DLD1 (cell line): ENCODE data around the gene POLR1H.

ENCODE experiments used
- in situ Hi-C: cut with HindIII; loops from 2 replicates; pipeline ENCODE4 v1.10.0; 2017; ENCODE audit warnings: low sequenced_read_pairs

The POLR1H gene

GRCh38 chr6:30092852-30093543, 31.9 kb downstream of the POLR1H start:
- in situ Hi-C loops, result loop anchor here (25.0 kb wide), 1 partner anchor 94 kb away; no protein-coding TSS in a partner anchor

GRCh38 chr6:30093951-30094661, 33.0 kb downstream of the POLR1H start:
- in situ Hi-C loops, result loop anchor here (25.0 kb wide), 1 partner anchor 93 kb away; no protein-coding TSS in a partner anchor

GRCh38 chr6:30096829-30097228, 35.8 kb downstream of the POLR1H start:
- in situ Hi-C loops, result loop anchor here (25.0 kb wide), 1 partner anchor 90 kb away; no protein-coding TSS in a partner anchor

GRCh38 chr6:30097902-30098768, 37.1 kb downstream of the POLR1H start:
- in situ Hi-C loops, result loop anchor here (25.0 kb wide), 1 partner anchor 89 kb away; no protein-coding TSS in a partner anchor

- in situ Hi-C loops, result no loop called here
These were observed 39.1 kb downstream of the POLR1H start for GRCh38 chr6:30100154-30100553.

DNA sequence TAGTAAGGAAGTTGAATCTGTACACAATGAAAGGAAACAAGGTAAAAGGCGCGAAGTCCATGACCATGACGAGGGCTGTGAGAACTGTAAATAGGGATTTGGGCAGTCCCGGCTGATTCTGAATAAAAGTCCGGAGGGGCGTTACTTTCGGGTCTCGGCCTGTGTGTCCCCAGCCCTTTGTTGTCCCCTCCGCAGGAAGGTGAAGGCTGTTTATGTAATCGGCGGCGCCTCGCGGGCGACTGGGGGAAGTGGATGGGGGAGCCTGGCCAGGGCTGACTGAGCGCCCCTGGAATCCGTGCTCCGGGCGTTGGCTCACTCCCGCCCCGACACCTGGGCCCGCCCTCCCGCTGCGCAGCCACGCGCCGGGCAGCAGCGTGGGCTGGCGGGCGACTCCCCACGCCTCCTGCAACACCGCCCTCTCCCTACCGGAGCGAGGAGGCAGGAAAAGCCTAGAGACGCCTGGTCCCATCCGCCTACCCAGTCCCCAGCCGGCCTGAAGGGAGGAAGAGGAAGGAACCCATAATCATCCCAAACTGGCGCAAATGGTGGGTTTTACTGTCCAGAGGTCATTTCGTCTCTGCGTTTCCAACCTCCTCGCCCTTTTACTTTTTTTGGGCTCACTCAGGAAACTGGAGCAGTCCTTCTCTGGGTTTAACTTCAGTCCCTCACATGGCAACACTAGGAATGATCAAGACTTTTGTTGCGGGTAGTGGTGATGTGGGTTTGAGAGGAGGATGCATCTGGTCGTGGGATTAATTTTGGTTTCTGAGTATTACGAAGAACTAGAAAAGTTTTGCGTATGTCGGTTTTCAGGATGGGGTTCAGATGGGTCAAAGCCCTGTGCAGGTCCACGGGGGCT, 39.7 kb downstream of the POLR1H start:
- in situ Hi-C loops, result no loop called here

- in situ Hi-C loops, result no loop called here
These were observed 40.7 kb downstream of the POLR1H start for GRCh38 chr6:30101444-30102413.

DNA sequence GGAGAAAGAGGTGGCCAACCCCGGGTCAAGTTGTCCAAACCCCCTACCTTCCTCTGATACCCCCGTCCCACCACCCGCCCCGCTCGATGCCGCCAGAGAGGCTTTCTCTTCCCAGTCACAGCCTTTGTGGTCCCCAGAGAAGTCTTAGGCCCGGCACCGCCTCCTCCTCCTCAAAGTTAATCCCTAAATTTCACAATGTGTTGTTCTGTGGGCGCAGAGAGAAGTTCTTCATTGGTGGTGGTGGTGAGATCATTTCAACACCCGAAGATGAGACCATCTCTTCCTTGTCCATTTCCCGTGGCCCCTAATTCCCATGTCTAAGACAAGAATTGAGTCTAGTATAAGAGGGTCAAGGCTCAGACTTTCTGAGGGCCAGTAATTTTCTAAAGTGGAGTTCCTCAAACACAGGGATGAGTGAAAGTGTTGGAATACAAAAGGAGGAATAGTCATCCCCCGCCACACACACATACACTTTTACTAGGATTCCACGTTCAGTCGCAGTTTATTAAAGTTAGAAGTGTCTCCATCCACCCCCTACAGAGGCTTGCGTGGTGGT, 41.4 kb downstream of the POLR1H start:
- in situ Hi-C loops, result no loop called here

DNA sequence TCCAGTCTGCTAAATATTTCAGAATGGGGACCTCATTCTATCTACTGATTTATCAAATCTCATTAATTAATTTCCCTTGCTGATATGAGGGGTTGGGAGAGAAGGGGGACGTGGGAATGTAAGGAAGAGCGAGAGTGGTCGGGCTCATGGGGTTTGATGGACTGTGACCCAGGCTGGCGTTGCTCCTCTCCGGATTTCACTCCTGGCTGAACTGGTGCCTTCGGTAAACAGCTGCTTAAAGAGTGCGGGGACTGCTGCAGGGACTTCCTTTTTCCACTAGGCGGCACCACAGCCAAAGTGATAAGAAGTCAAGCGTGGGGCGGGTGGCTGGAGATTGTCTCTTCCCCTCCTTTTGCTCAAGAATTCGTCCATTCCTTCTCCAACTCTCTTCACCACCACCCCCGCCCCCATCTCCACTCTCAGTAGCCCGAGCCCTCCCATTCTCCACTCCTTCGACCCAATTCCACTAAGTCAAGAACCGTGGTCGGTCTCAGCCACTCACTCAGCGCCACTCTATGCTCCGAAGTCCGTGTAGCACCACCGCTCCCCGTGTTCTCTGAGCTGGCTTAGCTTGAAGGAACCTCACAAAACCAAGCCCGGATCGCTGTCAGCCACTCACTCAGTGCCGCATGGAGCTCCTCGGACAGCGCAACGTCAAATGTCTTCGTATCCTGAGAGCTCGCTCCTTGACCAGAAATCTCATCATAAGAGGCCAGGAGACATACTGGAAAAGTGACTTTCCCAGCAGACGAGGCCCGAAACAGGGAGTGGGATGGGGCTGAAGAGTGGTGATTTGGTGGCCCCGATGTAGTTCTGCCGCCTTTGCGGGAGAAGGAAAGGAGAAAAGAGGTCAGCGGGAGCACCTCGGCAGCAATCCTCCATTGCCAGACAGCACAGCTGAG, 42.2 kb downstream of the POLR1H start:
- in situ Hi-C loops, result no loop called here

DNA sequence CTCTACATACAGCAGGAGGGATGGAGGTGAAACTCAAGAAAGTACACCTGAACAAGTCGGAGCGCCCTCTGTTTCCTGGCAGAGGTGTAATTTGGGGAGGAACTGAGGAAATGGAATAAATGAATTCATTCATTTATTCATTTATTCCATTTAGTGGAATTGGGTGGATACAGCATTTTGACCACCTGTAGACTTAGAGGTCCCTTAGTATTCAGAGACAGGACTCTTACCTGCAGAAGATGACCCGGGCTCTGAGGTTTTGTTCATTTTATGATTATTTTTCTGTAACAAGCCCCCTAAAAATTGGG, 42.8 kb downstream of the POLR1H start:
- in situ Hi-C loops, result no loop called here

DNA sequence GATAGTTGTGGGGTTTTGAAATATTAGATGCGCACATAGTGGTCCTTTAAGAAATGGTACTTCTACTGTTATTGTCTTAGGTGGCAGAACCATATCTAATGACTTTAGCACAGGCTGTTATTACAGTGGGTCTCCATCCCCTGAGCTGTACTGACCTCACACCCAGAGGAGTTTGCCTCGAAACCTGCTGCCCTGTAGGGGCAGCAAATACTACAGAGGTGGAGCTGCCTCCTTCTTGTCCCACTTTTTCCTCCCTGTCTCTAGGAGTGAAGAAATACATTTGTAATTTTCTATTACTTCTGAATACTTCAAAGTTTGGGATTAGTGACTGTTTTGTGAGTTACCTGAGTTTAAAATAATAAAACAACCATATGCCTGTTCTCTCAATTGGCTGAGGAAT, 43.6 kb downstream of the POLR1H start:
- in situ Hi-C loops, result no loop called here

- in situ Hi-C loops, result no loop called here
These were observed 50.3 kb downstream of the POLR1H start for GRCh38 chr6:30111266-30111856.

- in situ Hi-C loops, result no loop called here
These were observed 51.4 kb downstream of the POLR1H start for GRCh38 chr6:30112402-30112994.

- in situ Hi-C loops, result no loop called here
These were observed 52.1 kb downstream of the POLR1H start, which contains the start of gene TRIM31 for GRCh38 chr6:30113003-30113759. Gene TRIM31, minus strand, starts transcription at chr6:30113090. Its CDS starts 285 bp downstream, at chr6:30112805.

DNA sequence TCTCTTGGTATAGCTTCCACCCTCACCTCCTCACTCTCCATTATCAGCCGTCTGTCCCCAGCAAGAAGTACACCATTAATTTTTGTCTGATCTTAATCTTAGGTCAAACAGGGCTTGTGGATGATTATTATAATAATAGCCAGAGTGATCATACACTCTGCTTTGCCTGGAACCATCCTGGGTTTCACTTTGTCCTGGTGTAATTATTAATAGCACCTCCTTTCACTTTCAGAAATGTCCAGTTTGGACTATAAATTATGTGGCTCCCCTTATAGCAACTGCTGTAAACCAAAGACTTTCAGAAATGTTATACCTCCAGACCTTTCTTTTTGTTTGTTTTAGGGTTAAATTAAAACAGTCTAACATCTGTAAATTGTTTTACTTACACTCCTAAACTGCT, 52.8 kb downstream of the POLR1H start:
- in situ Hi-C loops, result no loop called here
